K562 (cell line): Measurements from ENCODE around the gene SLITRK2. TPM values are rescaled to one million over a fixed set of nuclear protein-coding genes. Genes with fewer than 3 reads are reported as not detected.

Experiments used
- ATAC-seq: fragments of 200-7000 bp; cut with Tn5 transposase; 3 replicates; pipeline ENCODE4 v1.9.1; 2020; ENCODE audit warnings: moderate library complexity
- BruUV-seq: library from RNA; stranded (reverse); fragments of 400-500 nt; replicated peaks from 2 replicates; lab custom pipeline; 2021; lab: Mats Ljungman, UMichigan
- CTCF ChIA-PET: fragments of 300-600 bp; formaldehyde crosslinking; extraction: SDS; loops from one replicate; lab custom pipeline; 2021; ENCODE audit warnings: low intra/inter-chr PET ratio; lab: Yijun Ruan, JAX
- POLR2A ChIA-PET: fragments of 300-600, 350-650 bp; sonication (Branson Sonifier 250); formaldehyde crosslinking; extraction: SDS; loops from one replicate; lab custom pipeline; 2021; ENCODE audit warnings: antibody characterized with exemption, inconsistent platforms; lab: Yijun Ruan, JAX
- DNase-seq, 4 experiments: peaks; one replicate each; pipeline versions ENCODE4 v3.0.0 to v3.0.0-alpha.2; 2011 to 2018; ENCODE audit warnings: low spot score in 3 of 4, mixed read lengths in 3 of 4; ENCODE audit errors: extremely low read depth in 1 of 4
- FAIRE-seq: peaks from 2 replicates; lab custom pipeline; 2011; peaks lifted over from hg19 to GRCh38; lab: Jason Lieb, UNC
- H2AFZ ChIP-seq: 2 replicates; pipeline ENCODE4 v1.6.0; 2011; ENCODE audit warnings: low read depth, low read length, control low read depth, inconsistent platforms
- H3K27ac ChIP-seq: fragments of 200-600 bp; 3 replicates; pipeline ENCODE4 v1.8.0; 2011; ENCODE audit warnings: low read depth, mild to moderate bottlenecking, control low read depth, inconsistent platforms, low read length, moderate library complexity, mixed read lengths; ENCODE audit errors: extremely low read depth
- H3K27me3 ChIP-seq, 2 experiments: fragments of 300-600 bp in 1 of 2; 2 replicates in 1 of 2; 3 replicates in 1 of 2; pipeline versions ENCODE4 v1.6.0 to v1.8.0; 2011; ENCODE audit warnings: inconsistent platforms in 2 of 2, low read length in 2 of 2, mild to moderate bottlenecking in 1 of 2, mixed read lengths in 1 of 2, moderate library complexity in 1 of 2; ENCODE audit not compliant: control insufficient read depth in 2 of 2, insufficient read depth in 2 of 2
- H3K36me3 ChIP-seq: fragments of 300-600 bp; 3 replicates; pipeline ENCODE4 v1.8.0; 2011; ENCODE audit warnings: mild to moderate bottlenecking, low read length, inconsistent platforms; ENCODE audit not compliant: control insufficient read depth, insufficient read depth
- H3K4me1 ChIP-seq, 2 experiments: fragments of 200-600 bp in 1 of 2; replicated peaks in 1 of 2; 2 replicates in 1 of 2; 3 replicates in 1 of 2; pipeline versions ENCODE4 v1.5.1 to v1.8.0; 2011; ENCODE audit warnings: inconsistent platforms in 2 of 2, low read length in 2 of 2, mild to moderate bottlenecking in 1 of 2, mixed read lengths in 1 of 2, moderate library complexity in 1 of 2; ENCODE audit not compliant: control insufficient read depth in 2 of 2, insufficient read depth in 2 of 2
- H3K4me2 ChIP-seq: 2 replicates; pipeline ENCODE4 v1.6.1; 2011; ENCODE audit warnings: low read length, control low read depth, inconsistent platforms, mixed read lengths; ENCODE audit not compliant: insufficient read depth
- H3K4me3 ChIP-seq: fragments of 200-600 bp; sonication (generic), shearing (Covaris generic); 2 replicates; pipeline ENCODE4 v1.5.1; 2016; ENCODE audit warnings: control low read depth, inconsistent platforms
- H3K79me2 ChIP-seq: fragments of 200-600 bp; 3 replicates; pipeline ENCODE4 v1.8.0; 2011; ENCODE audit warnings: low read length, inconsistent platforms; ENCODE audit not compliant: control insufficient read depth, insufficient read depth
- H3K9ac ChIP-seq, 2 experiments: 2 replicates each; pipeline versions ENCODE4 v1.6.0 to v1.6.1; 2011; ENCODE audit warnings: low read depth in 2 of 2, low read length in 2 of 2, control low read depth in 1 of 2, inconsistent platforms in 1 of 2, mild to moderate bottlenecking in 1 of 2, mixed read lengths in 1 of 2; ENCODE audit not compliant: insufficient read depth in 1 of 2
- H3K9me1 ChIP-seq: one replicate; pipeline ENCODE4 v1.6.0; 2011; ENCODE audit warnings: inconsistent platforms, mild to moderate bottlenecking, low read length, moderate library complexity; ENCODE audit not compliant: control insufficient read depth, insufficient read depth
- H3K9me3 ChIP-seq: replicated peaks from 2 replicates; pipeline ENCODE4 v1.5.1; 2011; ENCODE audit warnings: low read depth, low read length, inconsistent platforms; ENCODE audit not compliant: control insufficient read depth, insufficient read depth
- H4K20me1 ChIP-seq: replicated peaks from 2 replicates; pipeline ENCODE4 v1.6.1; 2011; ENCODE audit warnings: low read length, inconsistent platforms, mixed read lengths; ENCODE audit not compliant: control insufficient read depth, insufficient read depth
- CBX5 ChIP-seq: IDR thresholded peaks from 2 replicates; pipeline ENCODE4 v1.6.1; 2014; ENCODE audit warnings: low read depth, borderline replicate concordance
- GABPB2 ChIP-seq: fragments of 250-450 bp; sonication (Bioruptor Pico); conservative IDR thresholded peaks from 2 replicates; pipeline ENCODE4 v1.5.1; 2021; ENCODE audit warnings: mild to moderate bottlenecking
- KDM1A ChIP-seq, 2 experiments: fragments of 450-650 bp; IDR thresholded peaks; 2 replicates each; pipeline ENCODE4 v1.6.1; 2016; ENCODE audit warnings: mild to moderate bottlenecking in 2 of 2
- MXD1 ChIP-seq: fragments of 250-450 bp; sonication (Bioruptor Pico); IDR thresholded peaks from 2 replicates; pipeline ENCODE4 v1.8.0; 2021; ENCODE audit warnings: borderline replicate concordance, mild to moderate bottlenecking, moderate library complexity; ENCODE audit not compliant: poor library complexity, severe bottlenecking
- RBBP5 ChIP-seq: fragments of 200-600 bp; sonication (generic); IDR thresholded peaks from 2 replicates; pipeline ENCODE4 v1.6.1; 2012; ENCODE audit warnings: borderline replicate concordance, mild to moderate bottlenecking, low read length, control low read depth, inconsistent platforms; ENCODE audit not compliant: insufficient read depth, poor library complexity, severe bottlenecking
- ZBTB17 ChIP-seq: fragments of 450-650 bp; formaldehyde crosslinking; IDR thresholded peaks from 2 replicates; pipeline ENCODE4 v1.4.0; 2020; ENCODE audit warnings: mild to moderate bottlenecking
- WGBS: fragments of 100-300 bp; shearing (Covaris generic); methylation state at CpG from one replicate; pipeline ENCODE4 v1.1.6; 2016; ENCODE audit warnings: low coverage, mixed read lengths; ENCODE audit not compliant: insufficient coverage; ENCODE audit errors: missing lambda C conversion rate; 5-methylcytosine and 5-hydroxymethylcytosine counted together
- in situ Hi-C: fragments of 300-500 bp; cut with MboI; formaldehyde crosslinking; loops from 4 replicates; pipeline ENCODE4 v1.15.0; 2018; ENCODE audit warnings: inconsistent platforms, mixed read lengths
- intact Hi-C: fragments of 100-400 bp; cut with micrococcal nuclease; formaldehyde crosslinking; loops from 2 replicates; pipeline ENCODE4 v1.14.2; 2022
- polyA plus RNA-seq, 8 experiments: library from polyadenylated mRNA; depleted of rRNA in 4 of 8; stranded (reverse) in 5 of 8; unstranded in 3 of 8; fragments of >200 nt; fragmentation: Nextera tagmentation in 2 of 8; fragmentation: Illumina TruSeq in 1 of 8; extraction: Ambion mirVana in 2 of 8; extraction: Trizol in 1 of 8; gene quantifications; 2 replicates each; pipeline versions ENCODE4 v1.2.1 to v1.2.3, GENCODE V29; 2011 to 2014; ENCODE audit warnings: inconsistent platforms in 1 of 8, missing spikeins in 1 of 8
- total RNA-seq, 7 experiments: library from RNA; depleted of rRNA in 6 of 7; stranded (reverse); fragments of >200 nt in 6 of 7; fragmentation: Illumina TruSeq in 2 of 7; extraction: Trizol in 2 of 7; gene quantifications; 2 replicates each; pipeline versions ENCODE4 v1.2.1 to v1.2.3, GENCODE V29; 2011 to 2021; ENCODE audit warnings: low replicate concordance in 1 of 7
- TF ChIP-seq, protein P1 (sequence below): fragments of 450-650 bp; IDR thresholded peaks from 2 replicates; pipeline ENCODE4 v1.6.1; 2016; ENCODE audit warnings: mild to moderate bottlenecking
- TF ChIP-seq, protein P2 (sequence below): fragments of 250-450 bp; sonication (Bioruptor Pico); IDR thresholded peaks from 2 replicates; pipeline ENCODE4 v1.8.0; 2021; ENCODE audit warnings: moderate library complexity, mild to moderate bottlenecking, inconsistent platforms
- TF ChIP-seq, protein P3 (sequence below): fragments of 250-450 bp; sonication (Bioruptor Pico); IDR thresholded peaks from 2 replicates; pipeline ENCODE4 v1.5.0; 2020; ENCODE audit warnings: mild to moderate bottlenecking
- TF ChIP-seq, protein P4 (sequence below): fragments of 250-450 bp; sonication (Bioruptor Pico); IDR thresholded peaks from 2 replicates; pipeline ENCODE4 v1.8.0; 2021; ENCODE audit warnings: moderate library complexity, mild to moderate bottlenecking, inconsistent platforms

SLITRK2 gene
- total and polyA plus RNA-seq, 9 of the 15 experiments (the other 6 are each of a cell fraction or from before 2014, with no cell fraction given) = not detected

GRCh38 chrX:145826466-145826865 is 8.8 kb downstream of the SLITRK2 start (continued):
- TF ChIP-seq, protein P1, sequence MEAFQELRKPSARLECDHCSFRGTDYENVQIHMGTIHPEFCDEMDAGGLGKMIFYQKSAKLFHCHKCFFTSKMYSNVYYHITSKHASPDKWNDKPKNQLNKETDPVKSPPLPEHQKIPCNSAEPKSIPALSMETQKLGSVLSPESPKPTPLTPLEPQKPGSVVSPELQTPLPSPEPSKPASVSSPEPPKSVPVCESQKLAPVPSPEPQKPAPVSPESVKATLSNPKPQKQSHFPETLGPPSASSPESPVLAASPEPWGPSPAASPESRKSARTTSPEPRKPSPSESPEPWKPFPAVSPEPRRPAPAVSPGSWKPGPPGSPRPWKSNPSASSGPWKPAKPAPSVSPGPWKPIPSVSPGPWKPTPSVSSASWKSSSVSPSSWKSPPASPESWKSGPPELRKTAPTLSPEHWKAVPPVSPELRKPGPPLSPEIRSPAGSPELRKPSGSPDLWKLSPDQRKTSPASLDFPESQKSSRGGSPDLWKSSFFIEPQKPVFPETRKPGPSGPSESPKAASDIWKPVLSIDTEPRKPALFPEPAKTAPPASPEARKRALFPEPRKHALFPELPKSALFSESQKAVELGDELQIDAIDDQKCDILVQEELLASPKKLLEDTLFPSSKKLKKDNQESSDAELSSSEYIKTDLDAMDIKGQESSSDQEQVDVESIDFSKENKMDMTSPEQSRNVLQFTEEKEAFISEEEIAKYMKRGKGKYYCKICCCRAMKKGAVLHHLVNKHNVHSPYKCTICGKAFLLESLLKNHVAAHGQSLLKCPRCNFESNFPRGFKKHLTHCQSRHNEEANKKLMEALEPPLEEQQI = no peak
- TF ChIP-seq CBX5 = no peak
- no peak for TF ChIP-seq ZBTB17 (CRISPR knock-in tag)
- TF ChIP-seq, protein P2, sequence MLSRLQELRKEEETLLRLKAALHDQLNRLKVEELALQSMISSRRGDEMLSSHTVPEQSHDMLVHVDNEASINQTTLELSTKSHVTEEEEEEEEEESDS = no peak
- TF ChIP-seq, all 486 proteins: peak for 0

DNA sequence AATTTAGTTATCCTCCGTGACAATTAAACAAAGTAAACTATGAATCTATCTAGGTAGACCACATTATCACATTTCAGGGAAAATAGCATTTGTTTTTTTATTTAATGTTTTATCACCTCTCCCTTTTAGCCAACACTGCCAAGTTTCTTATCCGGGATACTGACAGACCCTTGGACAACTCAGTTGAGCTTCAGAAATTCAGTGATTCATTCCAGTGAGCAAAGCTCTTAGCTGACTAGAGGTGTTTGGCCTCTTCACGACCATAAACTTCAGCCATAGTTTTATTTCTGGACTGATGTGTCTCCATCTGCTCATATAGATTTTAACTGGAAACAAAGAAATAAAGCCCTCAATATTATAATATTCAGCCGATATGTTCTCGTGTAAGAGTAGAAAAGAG is 15.2 kb downstream of the SLITRK2 start:
- no peak overlapping the region for H3K4me3 ChIP-seq
- H3K36me3 ChIP-seq = no peaks in the 10 kb centered on the region
- H3K4me2 ChIP-seq = no peak overlapping the region
- intact Hi-C loops = no loop called here
- H3K79me2 ChIP-seq = no peaks in the 10 kb centered on the region
- DNase-seq = no peak
- POLR2A ChIA-PET = no interaction called here
- no peak overlapping the region for H2AFZ ChIP-seq
- TF ChIP-seq RBBP5 = no peak
- TF ChIP-seq KDM1A (IDR thresholded peaks at IDR 0.05) = no peak
- no peak for TF ChIP-seq GABPB2 (CRISPR knock-in tag)
- TF ChIP-seq, protein P3, sequence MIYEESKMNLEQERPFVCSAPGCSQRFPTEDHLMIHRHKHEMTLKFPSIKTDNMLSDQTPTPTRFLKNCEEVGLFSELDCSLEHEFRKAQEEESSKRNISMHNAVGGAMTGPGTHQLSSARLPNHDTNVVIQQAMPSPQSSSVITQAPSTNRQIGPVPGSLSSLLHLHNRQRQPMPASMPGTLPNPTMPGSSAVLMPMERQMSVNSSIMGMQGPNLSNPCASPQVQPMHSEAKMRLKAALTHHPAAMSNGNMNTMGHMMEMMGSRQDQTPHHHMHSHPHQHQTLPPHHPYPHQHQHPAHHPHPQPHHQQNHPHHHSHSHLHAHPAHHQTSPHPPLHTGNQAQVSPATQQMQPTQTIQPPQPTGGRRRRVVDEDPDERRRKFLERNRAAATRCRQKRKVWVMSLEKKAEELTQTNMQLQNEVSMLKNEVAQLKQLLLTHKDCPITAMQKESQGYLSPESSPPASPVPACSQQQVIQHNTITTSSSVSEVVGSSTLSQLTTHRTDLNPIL (CRISPR knock-in tag) = no peak
- TF ChIP-seq, protein P4, sequence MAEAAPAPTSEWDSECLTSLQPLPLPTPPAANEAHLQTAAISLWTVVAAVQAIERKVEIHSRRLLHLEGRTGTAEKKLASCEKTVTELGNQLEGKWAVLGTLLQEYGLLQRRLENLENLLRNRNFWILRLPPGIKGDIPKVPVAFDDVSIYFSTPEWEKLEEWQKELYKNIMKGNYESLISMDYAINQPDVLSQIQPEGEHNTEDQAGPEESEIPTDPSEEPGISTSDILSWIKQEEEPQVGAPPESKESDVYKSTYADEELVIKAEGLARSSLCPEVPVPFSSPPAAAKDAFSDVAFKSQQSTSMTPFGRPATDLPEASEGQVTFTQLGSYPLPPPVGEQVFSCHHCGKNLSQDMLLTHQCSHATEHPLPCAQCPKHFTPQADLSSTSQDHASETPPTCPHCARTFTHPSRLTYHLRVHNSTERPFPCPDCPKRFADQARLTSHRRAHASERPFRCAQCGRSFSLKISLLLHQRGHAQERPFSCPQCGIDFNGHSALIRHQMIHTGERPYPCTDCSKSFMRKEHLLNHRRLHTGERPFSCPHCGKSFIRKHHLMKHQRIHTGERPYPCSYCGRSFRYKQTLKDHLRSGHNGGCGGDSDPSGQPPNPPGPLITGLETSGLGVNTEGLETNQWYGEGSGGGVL (CRISPR knock-in tag) = no peak
- TF ChIP-seq MXD1 (CRISPR knock-in tag) = no peak
- TF ChIP-seq, all 486 proteins: peak for 0
- WGBS = 0% methylated on average over 3 of the region's 5 CpGs
- H3K9me3 ChIP-seq = no peaks in the 10 kb centered on the region
- H3K9ac ChIP-seq = no peak overlapping the region
- no peaks in the 10 kb centered on the region for H3K4me1 ChIP-seq
- H3K27me3 ChIP-seq = no peaks in the 10 kb centered on the region
- H4K20me1 ChIP-seq = no peaks in the 10 kb centered on the region
- in situ Hi-C loops = no loop called here
- ATAC-seq (no peak), FAIRE-seq (no peak)
- CTCF ChIA-PET = no interaction called here
- no peaks in the 10 kb centered on the region for H3K9me1 ChIP-seq
- no TSS peak for BruUV-seq
- no peak overlapping the region for H3K27ac ChIP-seq
